Measurements from ENCODE around the gene GAB3.

GAB3 gene

DNA sequence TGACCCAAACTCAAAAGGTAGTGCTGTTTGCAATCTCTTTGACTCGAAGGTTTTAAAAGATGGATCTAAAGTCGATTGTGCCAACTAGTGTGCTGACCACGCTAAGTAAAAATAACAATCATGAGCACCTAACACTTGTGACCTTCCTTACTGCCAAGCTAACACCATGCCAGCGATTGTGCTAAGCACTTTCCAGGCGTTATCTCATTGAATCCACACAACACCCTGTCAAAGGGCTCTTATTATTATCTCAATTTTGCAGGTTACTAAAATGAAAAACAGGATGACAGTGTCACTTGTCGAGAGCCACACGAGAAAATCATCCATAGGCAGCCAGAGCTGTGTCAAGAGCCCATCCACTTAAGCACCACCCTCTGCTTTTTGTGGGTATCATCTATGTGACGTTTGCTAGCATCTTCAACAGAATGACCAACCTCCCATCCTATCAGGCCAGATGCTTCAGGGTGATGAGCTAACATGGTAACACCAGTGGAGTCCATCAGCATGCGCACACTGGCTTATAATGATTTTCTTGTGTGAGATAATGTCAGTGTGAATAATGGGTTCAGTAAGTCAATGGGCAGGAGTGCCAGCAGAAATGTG is 893 bp upstream of the GAB3 start:
- no peak for DNase-seq

DNA sequence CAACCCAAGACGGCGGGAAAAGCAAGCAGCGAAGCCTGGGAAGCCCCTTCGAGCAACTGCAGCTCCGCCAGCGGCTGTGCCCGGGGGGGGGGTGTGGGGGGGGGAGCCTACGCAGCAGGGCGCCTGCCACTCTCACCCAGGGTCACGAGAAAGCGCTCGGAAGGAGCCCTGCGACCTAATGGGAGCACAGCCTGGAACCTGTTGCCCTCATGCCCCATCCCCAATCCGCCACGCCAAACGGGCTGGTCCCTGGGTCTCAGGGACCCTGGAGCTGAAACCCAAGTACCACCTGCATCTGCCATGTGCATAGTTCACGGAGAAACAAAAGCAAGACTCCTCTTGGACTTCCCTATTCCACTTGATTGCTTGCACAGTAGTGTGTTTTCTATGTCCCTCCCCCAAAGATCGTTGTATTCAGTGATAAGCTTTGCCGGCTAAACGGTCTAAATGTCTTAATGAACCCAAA is 359 bp upstream of the GAB3 start:
- no peak for DNase-seq

GRCh38 chrX:154749856-154750255 is 1.0 kb downstream of the GAB3 start:
- DNase-seq: no peak

GRCh38 chrX:154748712-154749339 is 2.1 kb downstream of the GAB3 start:
- peak in 17 of 58 donors; percentile 1 to 67 (median 6) for DNase-seq

GRCh38 chrX:154742613-154743012 is 8.3 kb downstream of the GAB3 start:
- no peak for DNase-seq

DNA sequence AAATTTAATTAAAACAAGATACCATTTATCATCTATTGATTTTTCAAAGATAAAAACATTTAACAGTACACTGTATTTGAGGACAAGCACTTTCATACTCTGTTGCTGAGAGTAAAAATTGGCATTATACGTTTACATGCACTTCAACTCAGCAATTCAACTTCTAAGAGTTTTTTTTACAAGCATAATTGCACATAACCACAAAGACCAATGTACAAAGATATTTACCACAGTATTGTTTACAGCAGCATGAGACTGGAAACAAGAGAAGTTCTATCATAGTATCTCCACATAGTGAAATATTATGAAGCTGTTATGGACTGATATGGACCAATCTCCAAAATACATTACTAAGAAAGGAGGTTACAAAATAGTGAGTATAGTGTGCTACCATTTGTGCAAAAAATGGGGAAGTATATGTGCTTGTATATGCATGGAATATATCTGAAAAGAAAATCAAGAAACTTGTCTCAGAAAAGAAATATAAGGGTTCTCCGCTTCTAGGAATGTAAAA is 10.9 kb downstream of the GAB3 start:
- no peak for DNase-seq

DNA sequence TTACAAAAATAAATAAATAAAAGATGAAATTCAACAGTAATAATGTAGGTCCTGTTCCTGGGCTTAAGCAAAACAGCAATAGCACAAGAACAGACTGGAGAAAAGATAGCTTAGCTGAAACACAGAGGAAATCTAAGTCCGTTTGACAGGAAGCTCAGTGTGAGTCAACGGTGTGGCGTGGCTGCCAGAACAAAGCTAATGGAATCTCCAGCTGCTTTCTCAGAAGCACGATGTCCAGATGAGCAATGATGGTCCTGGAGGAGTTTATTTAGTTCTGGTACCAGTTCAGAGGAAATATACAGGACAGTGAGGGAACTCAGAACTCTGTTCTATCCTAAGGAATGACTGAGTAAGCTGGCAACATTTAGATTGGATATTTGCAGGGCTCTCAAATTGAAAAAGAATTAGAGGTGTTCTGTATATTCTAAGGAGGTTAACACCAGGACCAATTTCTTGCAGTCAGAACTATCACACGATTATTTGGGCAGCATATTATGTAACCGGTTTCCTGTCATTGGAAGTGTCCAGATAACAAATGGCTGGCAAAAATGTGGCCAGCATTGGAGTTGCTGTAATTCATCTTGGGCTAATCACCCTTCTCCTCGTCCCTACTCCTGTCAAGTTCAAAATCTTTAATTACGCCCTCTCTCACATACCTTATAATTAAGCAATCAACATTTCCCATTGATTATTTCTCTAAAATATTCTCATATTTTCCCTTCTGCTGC is 12.7 kb downstream of the GAB3 start:
- no peak for DNase-seq

DNA sequence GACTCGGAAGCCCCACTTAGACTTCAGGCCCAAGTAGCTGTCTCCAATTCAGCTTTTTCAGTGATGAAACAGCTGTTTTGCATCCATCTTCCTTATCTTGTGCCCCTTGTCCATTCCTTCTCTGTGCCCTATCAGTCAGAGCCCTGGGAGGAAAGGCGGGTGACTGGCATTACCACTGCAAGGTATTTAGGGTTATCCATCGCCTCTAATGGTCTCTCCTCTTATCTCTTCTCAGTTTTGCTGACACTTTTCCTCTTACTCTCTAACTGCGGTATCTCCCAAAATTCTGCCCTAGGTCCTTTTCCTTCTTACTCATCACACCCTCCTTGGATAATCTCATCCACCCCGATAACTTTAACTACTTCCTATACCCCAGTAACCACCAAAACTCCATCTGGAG is 13.7 kb downstream of the GAB3 start:
- no peak for DNase-seq

GRCh38 chrX:154735695-154736393 is 15.0 kb downstream of the GAB3 start:
- no peak for DNase-seq

GRCh38 chrX:154734061-154734781 is 16.7 kb downstream of the GAB3 start:
- DNase-seq: peak in 13 of 58 donors; percentile 4 to 51 (median 19)

DNA sequence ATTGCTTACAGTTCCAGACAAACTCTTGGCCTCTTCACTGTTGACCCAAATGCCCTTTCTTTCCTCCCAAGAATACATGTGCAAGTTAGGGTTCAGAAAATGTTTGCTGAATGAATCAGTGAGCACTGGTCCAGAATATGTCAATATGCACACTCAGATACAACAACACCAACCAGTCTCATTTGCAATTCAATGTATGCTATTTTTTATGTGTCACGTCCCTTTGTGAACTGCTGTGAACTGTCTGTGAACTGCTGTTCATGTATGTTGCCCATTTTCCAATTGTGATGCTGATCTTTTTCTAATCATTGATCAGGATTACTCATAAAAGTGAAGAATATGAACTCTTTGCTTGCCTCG is 17.8 kb downstream of the GAB3 start:
- DNase-seq: no peak

DNA sequence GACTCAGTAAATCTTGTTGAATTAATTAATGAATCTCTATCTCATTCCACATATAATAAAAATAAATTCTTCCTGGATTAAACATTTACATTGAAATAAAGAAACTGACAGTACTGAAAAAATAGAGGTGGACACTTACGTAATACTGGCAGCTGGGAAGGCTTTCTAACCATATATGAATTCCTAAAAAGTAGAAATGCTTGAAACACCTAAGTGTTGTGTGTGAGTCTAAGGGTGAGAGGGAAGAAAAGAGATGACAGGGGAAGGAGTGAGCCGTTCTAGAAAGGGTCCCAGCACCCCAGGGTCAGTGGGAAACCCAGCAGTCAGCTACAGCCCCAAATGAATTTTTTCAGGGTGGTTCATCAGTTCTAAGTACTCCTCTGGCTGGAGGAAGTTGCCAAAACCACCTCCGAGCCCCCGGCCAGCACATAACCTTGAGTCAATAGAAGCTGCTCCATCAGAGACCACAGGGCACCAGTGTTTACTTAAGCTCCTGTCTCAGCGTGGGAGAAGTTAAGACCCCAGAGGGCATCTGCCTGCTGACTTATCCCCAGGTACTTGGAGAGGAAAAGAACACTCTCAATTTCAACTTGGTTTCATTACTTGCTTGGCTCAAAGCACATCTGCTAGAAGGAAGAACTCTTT is 18.3 kb downstream of the GAB3 start:
- no peak for DNase-seq

GRCh38 chrX:154731881-154732280 is 19.0 kb downstream of the GAB3 start:
- DNase-seq: no peak

GRCh38 chrX:154731184-154731583 is 19.7 kb downstream of the GAB3 start:
- no peak for DNase-seq

DNA sequence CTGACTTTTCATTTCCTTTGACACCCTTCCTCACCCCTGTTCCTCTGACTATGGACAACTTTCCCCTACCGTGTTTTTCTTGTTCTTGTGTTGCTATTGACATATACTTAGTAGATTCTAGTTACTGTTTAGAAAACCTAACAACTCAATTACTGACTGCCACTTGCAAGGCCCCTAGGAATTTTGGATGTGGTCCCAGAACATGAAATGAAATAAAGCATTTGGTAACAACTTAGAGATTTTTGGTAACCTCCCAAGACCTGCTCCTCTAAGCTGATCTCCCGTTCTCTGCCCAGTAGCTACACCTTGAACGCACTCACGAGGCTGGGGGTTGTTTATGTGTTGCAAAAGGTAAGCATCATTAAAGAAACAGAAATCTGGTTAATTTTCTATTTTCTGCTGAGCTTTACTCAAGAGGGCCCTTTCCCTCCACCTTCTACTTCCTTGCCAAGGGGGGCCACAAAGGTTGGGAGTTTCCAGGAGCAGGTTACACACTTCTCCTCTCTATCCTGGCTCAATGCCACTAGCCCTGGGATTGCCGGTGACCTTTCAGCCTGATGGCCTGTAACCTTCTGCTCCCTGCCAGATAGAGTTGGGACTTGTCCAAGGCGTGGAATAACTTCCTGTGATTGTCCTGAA is 20.5 kb downstream of the GAB3 start:
- no peak for DNase-seq

DNA sequence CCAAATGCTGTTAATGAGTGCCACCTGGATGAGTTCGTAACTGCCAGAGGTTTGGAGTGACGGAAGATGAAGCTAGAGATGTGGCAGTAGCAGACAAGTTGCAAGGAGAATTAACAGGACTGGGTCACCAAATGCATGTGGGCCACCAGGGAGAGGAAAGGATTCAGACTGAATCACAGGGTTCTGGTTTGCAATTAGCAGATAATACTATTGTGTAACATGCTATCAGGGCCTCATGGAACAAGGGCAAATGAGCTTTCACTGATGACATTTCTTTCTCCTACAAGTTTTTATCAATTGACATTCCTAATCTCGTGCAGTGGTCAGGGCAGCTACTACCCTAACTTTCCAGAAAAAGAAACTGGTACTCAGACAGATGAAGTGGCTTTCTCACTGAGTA is 21.4 kb downstream of the GAB3 start:
- no peak for DNase-seq

DNA sequence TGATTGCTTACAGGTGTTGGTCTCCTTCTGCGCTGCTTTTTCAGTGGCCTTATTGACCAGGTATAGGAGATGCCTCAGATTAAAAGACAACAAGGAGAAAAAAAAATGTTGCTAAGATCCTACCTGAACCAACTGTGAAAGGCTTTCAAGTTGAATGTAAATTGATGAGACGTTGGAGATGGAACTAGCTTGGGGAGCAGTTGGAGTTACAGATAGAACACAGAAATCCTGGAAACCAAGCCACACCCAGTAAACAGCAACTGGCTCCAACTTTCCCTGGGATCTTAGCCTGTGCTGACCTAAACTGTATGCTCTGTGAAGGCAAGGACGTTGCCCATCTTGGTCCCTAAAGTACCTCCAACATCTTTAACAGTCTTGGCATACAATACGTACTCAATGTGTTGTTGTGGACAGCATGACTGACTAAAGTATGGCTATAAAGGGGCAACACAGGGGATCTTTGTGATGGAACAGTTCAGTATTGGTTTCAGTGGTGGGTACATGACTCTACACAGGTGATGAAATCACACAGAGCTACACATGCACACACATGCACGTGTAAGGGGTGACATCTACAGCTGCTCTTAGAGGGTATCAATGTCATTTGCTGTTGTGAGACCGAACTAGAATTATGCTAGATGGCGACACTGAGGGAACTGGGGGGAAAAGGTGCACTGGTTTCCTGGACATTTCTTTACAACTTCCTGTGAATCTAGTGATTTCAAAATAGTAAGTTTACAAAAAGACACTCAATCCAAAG is 22.3 kb downstream of the GAB3 start:
- DNase-seq: no peak

DNA sequence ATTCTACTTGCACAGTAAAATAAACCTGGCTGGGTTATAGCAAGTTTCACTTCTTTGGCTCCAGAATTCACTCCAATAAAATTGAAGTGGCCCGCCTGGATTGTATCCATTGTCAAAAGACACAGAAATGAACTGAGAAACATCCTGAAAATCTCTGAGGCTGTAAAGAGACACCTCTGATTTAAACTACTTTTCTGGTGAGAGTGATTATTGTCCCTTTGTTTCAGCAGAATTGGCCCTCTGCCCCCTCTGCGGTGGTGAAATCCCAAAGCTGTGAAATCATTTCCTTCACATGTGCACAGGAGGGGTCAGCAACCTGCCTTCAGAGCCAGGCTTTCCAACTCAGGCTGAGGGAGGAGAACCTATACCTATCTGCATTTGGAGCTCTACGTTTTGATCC is 23.0 kb downstream of the GAB3 start:
- DNase-seq: no peak

DNA sequence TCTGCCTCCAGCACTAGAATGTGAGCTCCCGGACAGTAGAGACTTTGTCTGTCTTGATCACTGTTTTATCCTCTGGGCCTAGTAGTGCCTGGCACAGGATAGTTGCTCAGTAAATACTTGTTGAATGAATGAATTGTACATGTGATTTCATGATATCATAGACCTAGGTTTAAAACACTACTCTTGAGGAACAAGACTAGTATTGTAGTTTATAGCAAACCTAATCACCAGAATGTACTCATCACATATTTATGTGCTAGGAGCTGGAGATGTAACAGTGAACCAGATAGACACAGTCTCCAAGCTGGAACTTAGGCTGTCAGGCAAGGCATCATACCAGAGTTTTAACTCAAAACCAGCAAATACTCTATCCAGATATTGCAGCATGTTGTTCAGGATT is 23.5 kb downstream of the GAB3 start:
- no peak for DNase-seq
